ENCODE data around the gene PTPRG.

The PTPRG gene

GRCh38 chr3:62093025-62093424, 531.7 kb downstream of the PTPRG start:
- TF ChIP-seq, protein P1, sequence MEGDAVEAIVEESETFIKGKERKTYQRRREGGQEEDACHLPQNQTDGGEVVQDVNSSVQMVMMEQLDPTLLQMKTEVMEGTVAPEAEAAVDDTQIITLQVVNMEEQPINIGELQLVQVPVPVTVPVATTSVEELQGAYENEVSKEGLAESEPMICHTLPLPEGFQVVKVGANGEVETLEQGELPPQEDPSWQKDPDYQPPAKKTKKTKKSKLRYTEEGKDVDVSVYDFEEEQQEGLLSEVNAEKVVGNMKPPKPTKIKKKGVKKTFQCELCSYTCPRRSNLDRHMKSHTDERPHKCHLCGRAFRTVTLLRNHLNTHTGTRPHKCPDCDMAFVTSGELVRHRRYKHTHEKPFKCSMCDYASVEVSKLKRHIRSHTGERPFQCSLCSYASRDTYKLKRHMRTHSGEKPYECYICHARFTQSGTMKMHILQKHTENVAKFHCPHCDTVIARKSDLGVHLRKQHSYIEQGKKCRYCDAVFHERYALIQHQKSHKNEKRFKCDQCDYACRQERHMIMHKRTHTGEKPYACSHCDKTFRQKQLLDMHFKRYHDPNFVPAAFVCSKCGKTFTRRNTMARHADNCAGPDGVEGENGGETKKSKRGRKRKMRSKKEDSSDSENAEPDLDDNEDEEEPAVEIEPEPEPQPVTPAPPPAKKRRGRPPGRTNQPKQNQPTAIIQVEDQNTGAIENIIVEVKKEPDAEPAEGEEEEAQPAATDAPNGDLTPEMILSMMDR (IDR thresholded peaks at IDR 0.05; ENCODE audit: low read depth, low read length, missing control alignments): no peak
- DNase-seq (ENCODE audit: extremely low read depth, low read depth): no peak

DNA sequence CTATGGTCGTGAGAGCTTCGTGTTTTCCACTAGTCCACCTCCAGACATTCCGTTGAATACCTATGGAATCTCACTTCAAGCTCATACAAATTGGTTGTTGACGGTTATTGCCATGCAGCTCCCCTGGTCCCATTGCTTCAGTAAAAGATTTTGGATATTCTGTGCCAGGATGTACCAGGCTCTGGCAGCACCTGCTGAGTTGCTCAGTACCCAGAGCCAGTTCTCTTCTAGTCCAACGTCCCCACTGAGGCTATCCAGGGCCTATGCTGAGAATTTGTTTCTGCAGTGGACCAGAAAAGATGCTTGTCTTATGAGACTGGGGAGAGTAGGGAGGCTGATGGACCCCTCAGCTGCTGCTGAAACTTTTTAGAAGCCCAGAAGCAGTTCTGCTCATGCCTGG, 533.1 kb downstream of the PTPRG start:
- no peak overlapping the region for H3K4me3 ChIP-seq (replicated peaks; ENCODE audit: low read depth, low read length)
- TF ChIP-seq, protein P1 (IDR thresholded peaks at IDR 0.05; ENCODE audit: low read depth, low read length, missing control alignments): no peak
- DNase-seq (ENCODE audit: extremely low read depth, low read depth): no peak

More at GRCh38 chr3:62093025-62093424, 531.7 kb downstream of the PTPRG start:
- no peak overlapping the region for H3K4me3 ChIP-seq (replicated peaks; ENCODE audit: low read depth, low read length)

GRCh38 chr3:62095080-62095479, 533.7 kb downstream of the PTPRG start:
- H3K4me3 ChIP-seq (replicated peaks; ENCODE audit: low read depth, low read length): no peak overlapping the region
- TF ChIP-seq, protein P1 (IDR thresholded peaks at IDR 0.05; ENCODE audit: low read depth, low read length, missing control alignments): no peak
- DNase-seq (ENCODE audit: extremely low read depth, low read depth): no peak

DNA sequence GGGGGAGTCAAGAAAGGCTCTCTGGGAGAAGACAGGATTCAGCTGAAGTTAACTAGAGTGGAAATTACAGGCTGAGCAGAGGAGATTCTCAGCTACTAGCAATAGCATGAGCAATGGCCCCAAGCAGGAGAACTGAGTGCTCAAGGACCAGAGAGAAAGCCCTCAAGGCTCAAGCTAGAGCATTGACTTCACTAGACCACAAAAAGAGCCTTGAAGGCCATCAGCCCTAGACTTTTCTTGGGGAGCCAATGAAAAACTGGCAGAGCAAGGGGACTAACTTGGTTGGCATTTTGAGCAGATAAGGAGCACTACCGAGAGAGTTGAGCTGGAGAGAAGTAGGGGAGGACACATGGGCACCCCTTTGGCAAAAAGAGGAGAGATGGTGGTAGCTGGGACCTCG, 534.4 kb downstream of the PTPRG start:
- no peak for DNase-seq (ENCODE audit: extremely low read depth, low read depth)
- TF ChIP-seq, protein P1 (IDR thresholded peaks at IDR 0.05; ENCODE audit: low read depth, low read length, missing control alignments): no peak
- no peak overlapping the region for H3K4me3 ChIP-seq (replicated peaks; ENCODE audit: low read depth, low read length)

- DNase-seq (ENCODE audit: extremely low read depth, low read depth): no peak
- H3K4me3 ChIP-seq (replicated peaks; ENCODE audit: low read depth, low read length): no peak overlapping the region
- TF ChIP-seq, protein P1 (IDR thresholded peaks at IDR 0.05; ENCODE audit: low read depth, low read length, missing control alignments): no peak
Observed at GRCh38 chr3:62096521-62096920, 535.1 kb downstream of the PTPRG start.

DNA sequence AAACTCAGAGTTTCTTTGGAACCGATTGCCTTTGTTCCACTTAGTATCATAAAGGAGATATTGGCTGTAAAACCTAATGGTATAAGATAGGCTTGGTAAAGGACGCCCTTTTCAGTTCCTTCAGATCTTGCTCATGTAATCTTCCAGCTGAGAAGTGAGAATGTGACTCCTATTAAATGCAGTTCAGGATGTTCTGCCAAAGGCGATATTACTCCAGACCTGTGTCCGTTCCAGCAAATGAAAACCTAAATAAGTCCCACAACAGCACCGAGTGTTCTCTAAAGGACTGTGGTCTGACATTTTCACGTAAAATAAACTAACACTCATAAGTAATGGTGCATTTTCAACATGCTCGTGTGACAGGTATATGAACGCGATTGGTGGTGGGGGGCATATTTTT, 535.8 kb downstream of the PTPRG start:
- H3K4me3 ChIP-seq (replicated peaks; ENCODE audit: low read depth, low read length): no peak overlapping the region
- DNase-seq (ENCODE audit: extremely low read depth, low read depth): no peak
- TF ChIP-seq, protein P1 (IDR thresholded peaks at IDR 0.05; ENCODE audit: low read depth, low read length, missing control alignments): no peak

- no peak overlapping the region for H3K4me3 ChIP-seq (replicated peaks; ENCODE audit: low read depth, low read length)
- no peak for DNase-seq (ENCODE audit: extremely low read depth, low read depth)
- TF ChIP-seq, protein P1 (IDR thresholded peaks at IDR 0.05; ENCODE audit: low read depth, low read length, missing control alignments): no peak
Observed at GRCh38 chr3:62098646-62099365, 537.4 kb downstream of the PTPRG start.
